ENCODE measurements around the gene LRRC28.

LRRC28 gene

GRCh38 chr15:99412082-99412481, 160.8 kb downstream of the LRRC28 start:
- intact Hi-C loops (cut with DNase I; ENCODE audit: low total_unique reads), result no loop called here
- TF ChIP-seq CTCF (IDR thresholded peaks at IDR 0.05), result no peak

GRCh38 chr15:99412626-99413025, 161.3 kb downstream of the LRRC28 start:
- H3K27me3 ChIP-seq, result no peaks in the 10 kb centered on the region
- no peak overlapping the region for H3K4me3 ChIP-seq
- H3K4me1 ChIP-seq, result peaks cover 0 to 24% (median 22%) of the 10 kb centered on the region in 4 donors
- intact Hi-C loops (cut with DNase I; ENCODE audit: low total_unique reads), result no loop called here
- TF ChIP-seq CTCF (IDR thresholded peaks at IDR 0.05), result no peak
- no peak overlapping the region for H3K27ac ChIP-seq
- H3K9me3 ChIP-seq, result no peaks in the 10 kb centered on the region
- H3K36me3 ChIP-seq, result no peaks in the 10 kb centered on the region
- DNase-seq, result no peak

More at GRCh38 chr15:99412082-99412481, 160.8 kb downstream of the LRRC28 start:
- Histone ChIP-seq H3K4me3 (no peak overlapping the region), H3K27ac (no peak overlapping the region), H3K4me1 (peaks cover 0 to 29% (median 25%) of the 10 kb centered on the region in 4 donors), H3K27me3 (no peaks in the 10 kb centered on the region), H3K9me3 (no peaks in the 10 kb centered on the region), H3K36me3 (no peaks in the 10 kb centered on the region)
- DNase-seq, result no peak

GRCh38 chr15:99413955-99414754, 162.9 kb downstream of the LRRC28 start:
- H3K4me1 ChIP-seq, result peaks cover 0 to 9% (median 7%) of the 10 kb centered on the region in 4 donors
- no peaks in the 10 kb centered on the region for H3K9me3 ChIP-seq
- no peak overlapping the region for H3K4me3 ChIP-seq
- H3K36me3 ChIP-seq, result no peaks in the 10 kb centered on the region
- no peaks in the 10 kb centered on the region for H3K27me3 ChIP-seq
- no peak for TF ChIP-seq CTCF (IDR thresholded peaks at IDR 0.05)
- no peak for DNase-seq
- H3K27ac ChIP-seq, result no peak overlapping the region
- intact Hi-C loops (cut with DNase I; ENCODE audit: low total_unique reads), result no loop called here

GRCh38 chr15:99414755-99415731, 163.8 kb downstream of the LRRC28 start:
- DNase-seq, result peak in 1 of 2 donors; percentile 60
- intact Hi-C loops (cut with DNase I; ENCODE audit: low total_unique reads), result no loop called here

More at GRCh38 chr15:99414755-99415731, 163.8 kb downstream of the LRRC28 start:
- H3K27ac ChIP-seq, result no peak overlapping the region
- H3K4me3 ChIP-seq, result no peak overlapping the region
- no peaks in the 10 kb centered on the region for H3K4me1 ChIP-seq
- no peaks in the 10 kb centered on the region for H3K9me3 ChIP-seq
- H3K36me3 ChIP-seq, result no peaks in the 10 kb centered on the region
- TF ChIP-seq CTCF (IDR thresholded peaks at IDR 0.05), result no peak
- H3K27me3 ChIP-seq, result no peaks in the 10 kb centered on the region

Measured in tibial artery (tissue), 4 donors.